Gastroesophageal sphincter (tissue), 4 donors: ENCODE data around the gene SLC5A9. TPM values are rescaled to one million over a fixed set of nuclear protein-coding genes. Genes with fewer than 3 reads are reported as not detected.

Source experiments
- ATAC-seq: fragments of 150-250 bp; one replicate; pipeline ENCODE4 v1.9.1; 2016; ENCODE audit warnings: mild to moderate bottlenecking, moderate library complexity
- H3K27ac ChIP-seq, 4 donors: fragments of 200-600 bp; sonication (generic) in 3 of 4; 1 replicate in 3 of 4; 2 replicates in 1 of 4; pipeline ENCODE4 v1.5.1; 2016 to 2019
- H3K27me3 ChIP-seq: fragments of 200-600 bp; sonication (generic); one replicate; pipeline ENCODE4 v1.5.1; 2019
- H3K36me3 ChIP-seq, 2 donors: fragments of 200-600 bp; sonication (generic); one replicate each; pipeline ENCODE4 v1.5.1; 2019; ENCODE audit warnings: control low read depth in 1 of 2
- H3K4me1 ChIP-seq, 3 donors: fragments of 200-600 bp; sonication (generic); 1 replicate in 2 of 3; 2 replicates in 1 of 3; pipeline ENCODE4 v1.5.1; 2016 to 2019; ENCODE audit warnings: control low read depth in 2 of 3
- H3K4me3 ChIP-seq, 2 donors: fragments of 200-600 bp; sonication (generic); one replicate each; pipeline ENCODE4 v1.5.1; 2019; ENCODE audit warnings: mild to moderate bottlenecking in 1 of 2, moderate library complexity in 1 of 2
- H3K9me3 ChIP-seq, 3 donors: fragments of 200-600 bp; sonication (generic); one replicate each; pipeline ENCODE4 v1.5.1; 2017 to 2019; ENCODE audit warnings: control low read depth in 2 of 3
- EP300 ChIP-seq: sonication (generic); formaldehyde crosslinking; IDR thresholded peaks from one replicate; pipeline ENCODE4 v1.6.1; 2017; ENCODE audit warnings: antibody characterized with exemption, mild to moderate bottlenecking
- POLR2A ChIP-seq, 2 donors: fragments of 450-650 bp; IDR thresholded peaks; one replicate each; pipeline ENCODE4 v1.6.1; 2017; ENCODE audit warnings: antibody characterized with exemption in 2 of 2, mild to moderate bottlenecking in 2 of 2, moderate library complexity in 1 of 2
- POLR2AphosphoS5 ChIP-seq: sonication (generic); formaldehyde crosslinking; IDR thresholded peaks from one replicate; pipeline ENCODE4 v1.6.1; 2017; ENCODE audit warnings: antibody characterized with exemption
- WGBS, 2 donors: methylation state at CpG; one replicate each; pipeline ENCODE4 v1.1.5; 2018; ENCODE audit warnings: low coverage in 1 of 2; 5-methylcytosine and 5-hydroxymethylcytosine counted together
- total RNA-seq, 4 donors: library from RNA; depleted of rRNA; stranded (reverse); fragments of >200 nt; gene quantifications; one replicate each; pipeline ENCODE4 v1.1.0, GENCODE V29; 2016
- TF ChIP-seq, protein P1 (sequence below), 4 experiments: fragments of 200-600 bp in 2 of 4; fragments of 450-650 bp in 2 of 4; sonication (generic) in 1 of 4; IDR thresholded peaks; one replicate each; pipeline ENCODE4 v1.5.1; 2017 to 2019; ENCODE audit warnings: antibody characterized with exemption in 4 of 4, mild to moderate bottlenecking in 2 of 4, moderate library complexity in 2 of 4

SLC5A9 gene
- total RNA-seq, 4 donors from 2014 or later, result 0.13 to 0.35 TPM; not detected in 2

DNA sequence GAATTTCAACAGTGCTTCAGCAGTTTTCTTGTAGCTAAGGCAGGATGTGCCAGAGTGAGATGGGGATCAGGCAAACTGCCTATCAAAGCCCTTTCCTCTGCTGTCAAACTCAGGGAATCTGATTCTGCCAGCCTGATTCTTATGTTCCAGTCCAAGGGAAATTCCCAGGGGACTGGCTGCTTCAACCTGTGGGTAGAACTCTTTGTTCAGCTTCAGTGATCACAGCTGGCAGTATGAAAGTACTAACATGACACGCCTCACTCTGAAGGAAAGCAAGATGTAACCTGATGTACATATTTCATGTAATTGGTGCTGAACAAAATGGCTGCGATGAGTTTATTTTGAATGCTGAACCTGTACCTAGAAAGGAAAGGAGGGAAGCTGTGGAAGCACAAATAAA is 40.1 kb upstream of the SLC5A9 start:
- no peak overlapping the region for H3K27ac ChIP-seq
- H3K9me3 ChIP-seq, result no peaks in the 10 kb centered on the region
- peaks cover 0 to 7% (median 0%) of the 10 kb centered on the region in 3 donors for H3K4me1 ChIP-seq
- no peak overlapping the region for H3K4me3 ChIP-seq
- no peak for TF ChIP-seq POLR2A (IDR thresholded peaks at IDR 0.05)
- TF ChIP-seq POLR2AphosphoS5, result no peak
- TF ChIP-seq, protein P1, sequence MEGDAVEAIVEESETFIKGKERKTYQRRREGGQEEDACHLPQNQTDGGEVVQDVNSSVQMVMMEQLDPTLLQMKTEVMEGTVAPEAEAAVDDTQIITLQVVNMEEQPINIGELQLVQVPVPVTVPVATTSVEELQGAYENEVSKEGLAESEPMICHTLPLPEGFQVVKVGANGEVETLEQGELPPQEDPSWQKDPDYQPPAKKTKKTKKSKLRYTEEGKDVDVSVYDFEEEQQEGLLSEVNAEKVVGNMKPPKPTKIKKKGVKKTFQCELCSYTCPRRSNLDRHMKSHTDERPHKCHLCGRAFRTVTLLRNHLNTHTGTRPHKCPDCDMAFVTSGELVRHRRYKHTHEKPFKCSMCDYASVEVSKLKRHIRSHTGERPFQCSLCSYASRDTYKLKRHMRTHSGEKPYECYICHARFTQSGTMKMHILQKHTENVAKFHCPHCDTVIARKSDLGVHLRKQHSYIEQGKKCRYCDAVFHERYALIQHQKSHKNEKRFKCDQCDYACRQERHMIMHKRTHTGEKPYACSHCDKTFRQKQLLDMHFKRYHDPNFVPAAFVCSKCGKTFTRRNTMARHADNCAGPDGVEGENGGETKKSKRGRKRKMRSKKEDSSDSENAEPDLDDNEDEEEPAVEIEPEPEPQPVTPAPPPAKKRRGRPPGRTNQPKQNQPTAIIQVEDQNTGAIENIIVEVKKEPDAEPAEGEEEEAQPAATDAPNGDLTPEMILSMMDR (IDR thresholded peaks at IDR 0.05), result no peak
- no peak for TF ChIP-seq EP300
- H3K36me3 ChIP-seq, result no peaks in the 10 kb centered on the region
- H3K27me3 ChIP-seq, result no peaks in the 10 kb centered on the region
- ATAC-seq, result no peak
- 88 to 100% methylated on average over 1 to 2 of the region's 2 CpGs for WGBS, 2 donors

DNA sequence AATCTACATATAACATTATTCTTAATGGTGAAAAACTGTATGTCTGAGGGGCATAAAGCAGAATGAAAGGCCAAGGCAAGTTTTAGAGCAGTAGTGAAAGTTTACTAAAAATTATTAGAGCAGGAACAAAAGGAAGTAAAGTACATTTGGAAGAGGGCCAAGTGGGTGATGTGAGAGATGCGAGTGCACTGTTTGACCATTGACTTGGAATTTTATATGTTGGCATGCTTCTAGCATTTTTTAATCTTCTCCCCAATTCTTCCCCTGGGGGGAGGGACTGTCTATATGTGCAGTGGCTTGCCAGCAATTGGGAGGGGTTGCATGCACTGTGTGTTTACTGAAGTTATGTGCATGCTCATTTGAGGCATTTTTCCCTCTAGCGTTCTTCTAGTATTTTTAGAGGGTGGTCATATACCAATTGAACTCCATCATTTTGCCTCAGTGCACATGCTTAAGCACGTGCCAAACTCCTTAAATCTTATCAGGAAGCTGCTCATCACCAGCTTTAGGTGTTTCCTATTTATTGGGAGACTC is 36.1 kb upstream of the SLC5A9 start:
- Histone ChIP-seq H3K36me3 (no peaks in the 10 kb centered on the region), H3K27ac (no peak overlapping the region), H3K4me1 (peaks cover 0 to 7% (median 0%) of the 10 kb centered on the region in 3 donors), H3K27me3 (no peaks in the 10 kb centered on the region), H3K9me3 (no peaks in the 10 kb centered on the region), H3K4me3 (no peak overlapping the region)
- TF ChIP-seq EP300 (no peak), POLR2A (IDR thresholded peaks at IDR 0.05) (no peak), POLR2AphosphoS5 (no peak)
- TF ChIP-seq, protein P1 (IDR thresholded peaks at IDR 0.05), result no peak
- 48 to 50% methylated on average over 3 of the region's 3 CpGs for WGBS, 2 donors
- no peak for ATAC-seq

DNA sequence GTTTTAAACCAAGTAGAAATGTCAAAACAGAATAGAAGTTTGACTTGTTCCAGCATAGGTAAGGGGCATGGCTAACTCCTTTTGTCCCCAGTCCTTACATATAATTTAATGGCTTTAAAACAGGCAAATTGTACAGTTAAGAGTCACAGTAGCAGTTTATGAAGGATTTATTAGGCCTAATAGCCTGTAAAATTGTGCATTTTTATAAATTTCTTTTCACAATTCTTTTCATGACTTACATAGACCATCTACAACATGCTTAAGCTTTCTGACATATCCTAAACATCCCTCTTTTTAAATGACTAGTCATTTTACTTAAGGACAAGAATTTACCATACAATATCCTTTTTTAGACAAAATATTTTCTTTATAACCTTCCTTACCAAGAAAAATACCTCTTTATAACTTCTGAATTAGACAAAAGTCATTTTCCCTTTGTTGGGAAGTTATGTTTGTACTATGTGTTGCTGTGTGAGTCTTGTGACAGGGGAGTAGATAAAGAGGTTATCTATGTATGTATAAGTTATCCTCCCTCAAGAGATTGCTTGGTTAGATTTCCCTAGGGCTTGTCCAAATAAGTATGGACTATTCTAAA is 34.5 kb upstream of the SLC5A9 start:
- H3K36me3 ChIP-seq, result no peaks in the 10 kb centered on the region
- H3K27me3 ChIP-seq, result no peaks in the 10 kb centered on the region
- H3K27ac ChIP-seq, result no peak overlapping the region
- H3K4me1 ChIP-seq, result peaks cover 0 to 7% (median 0%) of the 10 kb centered on the region in 3 donors
- no peak for TF ChIP-seq EP300
- H3K4me3 ChIP-seq, result no peak overlapping the region
- no peaks in the 10 kb centered on the region for H3K9me3 ChIP-seq
- ATAC-seq, result no peak

DNA sequence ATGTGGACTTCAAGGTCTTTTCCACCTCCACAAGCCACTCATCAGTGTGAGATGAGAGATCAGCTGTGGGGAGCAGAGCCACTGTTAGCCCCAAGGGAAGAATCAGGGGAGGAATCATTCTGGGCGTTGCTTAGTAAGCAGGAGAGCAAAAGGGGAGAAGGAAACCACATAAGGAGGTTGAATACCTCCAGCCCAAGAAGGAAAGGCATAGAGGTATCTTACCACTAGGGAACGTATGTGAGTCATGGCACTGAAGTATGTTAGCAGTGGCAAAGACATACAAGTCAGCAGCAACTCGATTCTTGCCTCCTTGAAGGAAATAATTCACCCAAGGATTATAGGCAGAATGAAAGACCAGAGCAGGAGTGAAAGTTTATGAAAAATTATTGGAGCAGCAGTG is 31.6 kb upstream of the SLC5A9 start:
- H3K9me3 ChIP-seq, result no peaks in the 10 kb centered on the region
- no peaks in the 10 kb centered on the region for H3K27me3 ChIP-seq
- H3K36me3 ChIP-seq, result no peaks in the 10 kb centered on the region
- WGBS, 2 donors, result 62 to 70% methylated on average over 2 to 3 of the region's 3 CpGs
- no peak overlapping the region for H3K4me3 ChIP-seq
- H3K4me1 ChIP-seq, result peaks cover 0 to 3% (median 0%) of the 10 kb centered on the region in 3 donors
- no peak overlapping the region for H3K27ac ChIP-seq
- no peak for TF ChIP-seq POLR2A (IDR thresholded peaks at IDR 0.05)
- TF ChIP-seq, protein P1 (IDR thresholded peaks at IDR 0.05), result no peak
- TF ChIP-seq POLR2AphosphoS5, result no peak
- no peak for TF ChIP-seq EP300
- no peak for ATAC-seq

DNA sequence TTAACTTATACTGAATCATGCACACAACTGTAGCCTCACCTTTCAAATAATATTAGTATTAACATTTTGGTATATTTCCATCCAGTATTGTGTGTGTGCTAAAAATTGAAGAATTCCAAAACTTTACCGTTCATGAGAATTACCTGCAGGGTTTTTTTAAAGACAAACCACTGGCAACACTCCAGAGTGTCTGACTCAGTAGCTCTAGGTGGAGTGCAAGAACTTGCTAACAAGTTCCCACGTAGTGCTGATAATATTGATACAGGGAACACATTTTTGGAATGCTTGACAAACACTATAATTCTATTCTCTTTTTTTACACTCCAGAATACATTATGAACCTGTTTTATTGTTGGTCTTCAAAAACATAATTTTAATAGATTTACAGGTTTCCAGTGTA is 27.7 kb upstream of the SLC5A9 start:
- Histone ChIP-seq H3K36me3 (no peaks in the 10 kb centered on the region), H3K4me1 (peaks cover 0 to 6% (median 3%) of the 10 kb centered on the region in 3 donors), H3K4me3 (no peak overlapping the region), H3K27me3 (no peaks in the 10 kb centered on the region), H3K9me3 (no peaks in the 10 kb centered on the region), H3K27ac (no peak overlapping the region)
- WGBS, 2 donors, result 47 to 57% methylated on average over 2 of the region's 2 CpGs
- no peak for TF ChIP-seq POLR2A (IDR thresholded peaks at IDR 0.05)
- no peak for TF ChIP-seq EP300
- TF ChIP-seq, protein P1 (IDR thresholded peaks at IDR 0.05), result no peak
- no peak for TF ChIP-seq POLR2AphosphoS5
- ATAC-seq, result no peak
